ENCODE measurements around the gene NGF.

The NGF gene

GRCh38 chr1:115336741-115337140 lies 1.3 kb downstream of the NGF start:
- TF ChIP-seq POLR2AphosphoS5 (IDR thresholded peaks at IDR 0.05; ENCODE audit: low read depth, low read length) (no peak), SIN3A (IDR thresholded peaks at IDR 0.05; ENCODE audit: borderline replicate concordance, insufficient read depth, low read length) (no peak), TAF1 (IDR thresholded peaks at IDR 0.05; ENCODE audit: borderline replicate concordance, insufficient read depth, low read length) (no peak), FOXP2 (optimal IDR thresholded peaks at IDR 0.05; ENCODE audit: borderline replicate concordance, extremely low read depth, extremely low read length, insufficient read depth) (no peak), REST (IDR thresholded peaks at IDR 0.05; ENCODE audit: insufficient read depth in 1 of 2, low read depth in 2 of 2, low read length in 2 of 2) (no peak)

GRCh38 chr1:115332813-115333608 lies 5.0 kb downstream of the NGF start:
- no peak for TF ChIP-seq REST (IDR thresholded peaks at IDR 0.05; ENCODE audit: insufficient read depth in 1 of 2, low read depth in 2 of 2, low read length in 2 of 2)
- TF ChIP-seq SIN3A (IDR thresholded peaks at IDR 0.05; ENCODE audit: borderline replicate concordance, insufficient read depth, low read length) = no peak
- no peak for TF ChIP-seq FOXP2 (optimal IDR thresholded peaks at IDR 0.05; ENCODE audit: borderline replicate concordance, extremely low read depth, extremely low read length, insufficient read depth)
- TF ChIP-seq POLR2AphosphoS5 (IDR thresholded peaks at IDR 0.05; ENCODE audit: low read depth, low read length) = no peak
- no peak for TF ChIP-seq TAF1 (IDR thresholded peaks at IDR 0.05; ENCODE audit: borderline replicate concordance, insufficient read depth, low read length)

- TF ChIP-seq FOXP2 (optimal IDR thresholded peaks at IDR 0.05; ENCODE audit: borderline replicate concordance, extremely low read depth, extremely low read length, insufficient read depth) (no peak), REST (IDR thresholded peaks at IDR 0.05; ENCODE audit: insufficient read depth in 1 of 2, low read depth in 2 of 2, low read length in 2 of 2) (no peak), POLR2AphosphoS5 (IDR thresholded peaks at IDR 0.05; ENCODE audit: low read depth, low read length) (no peak), TAF1 (IDR thresholded peaks at IDR 0.05; ENCODE audit: borderline replicate concordance, insufficient read depth, low read length) (no peak), SIN3A (IDR thresholded peaks at IDR 0.05; ENCODE audit: borderline replicate concordance, insufficient read depth, low read length) (no peak)
Measured at GRCh38 chr1:115331558-115332331, 6.3 kb downstream of the NGF start.

GRCh38 chr1:115330480-115331013 lies 7.5 kb downstream of the NGF start:
- no peak for TF ChIP-seq TAF1 (IDR thresholded peaks at IDR 0.05; ENCODE audit: borderline replicate concordance, insufficient read depth, low read length)
- no peak for TF ChIP-seq SIN3A (IDR thresholded peaks at IDR 0.05; ENCODE audit: borderline replicate concordance, insufficient read depth, low read length)
- no peak for TF ChIP-seq FOXP2 (optimal IDR thresholded peaks at IDR 0.05; ENCODE audit: borderline replicate concordance, extremely low read depth, extremely low read length, insufficient read depth)
- no peak for TF ChIP-seq POLR2AphosphoS5 (IDR thresholded peaks at IDR 0.05; ENCODE audit: low read depth, low read length)

GRCh38 chr1:115329965-115330364 lies 8.1 kb downstream of the NGF start:
- TF ChIP-seq FOXP2 (optimal IDR thresholded peaks at IDR 0.05; ENCODE audit: borderline replicate concordance, extremely low read depth, extremely low read length, insufficient read depth) (no peak), SIN3A (IDR thresholded peaks at IDR 0.05; ENCODE audit: borderline replicate concordance, insufficient read depth, low read length) (no peak), TAF1 (IDR thresholded peaks at IDR 0.05; ENCODE audit: borderline replicate concordance, insufficient read depth, low read length) (no peak), POLR2AphosphoS5 (IDR thresholded peaks at IDR 0.05; ENCODE audit: low read depth, low read length) (no peak), REST (IDR thresholded peaks at IDR 0.05; ENCODE audit: insufficient read depth in 1 of 2, low read depth in 2 of 2, low read length in 2 of 2) (no peak)

All from PFSK-1 (cell line).